ENCODE data around the gene ZFHX2. TPM values are rescaled to one million over a fixed set of nuclear protein-coding genes. Genes with fewer than 3 reads are reported as not detected.
A peak's percentile ranks its signal among the peaks of the same experiment; 100 is the strongest.

Gene ZFHX2
- total and polyA plus RNA-seq, 2 of the 13 experiments (the other 11 are each of a cell fraction or from before 2014, with no cell fraction given): 0.17 to 0.44 TPM

DNA sequence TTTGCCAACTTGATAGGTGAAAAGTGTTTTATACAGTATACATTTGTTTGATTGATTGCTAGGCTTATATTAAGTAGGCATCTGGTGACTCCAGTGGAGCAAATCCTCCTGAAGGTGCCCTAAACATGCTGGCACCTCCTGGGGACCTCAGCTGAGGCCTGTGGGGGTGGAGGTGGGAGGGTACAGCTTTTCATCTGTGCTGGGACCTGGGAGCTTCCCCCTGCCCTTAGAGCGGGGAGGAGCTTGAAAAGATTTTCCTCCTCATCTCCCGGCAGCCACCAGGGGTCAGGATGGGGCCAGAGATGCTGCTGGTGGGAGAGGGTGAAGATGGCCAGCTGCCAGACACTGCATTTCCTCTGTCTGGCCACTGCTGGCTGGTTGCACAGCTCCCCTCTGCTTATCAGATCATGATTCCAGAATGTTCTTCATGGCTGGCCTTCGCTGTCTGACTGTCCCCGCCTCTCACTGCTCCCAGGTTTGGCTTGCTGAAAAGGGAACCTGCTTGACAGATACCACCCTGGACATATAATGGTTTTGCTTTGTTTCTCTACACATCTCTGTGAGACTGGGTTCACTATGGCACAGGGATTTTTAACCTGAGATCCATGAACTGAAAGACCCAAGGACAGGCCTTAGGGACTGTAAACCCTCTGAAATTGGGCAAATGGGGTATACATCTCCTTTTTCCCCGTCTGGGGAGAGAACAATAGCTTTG is 37.5 kb upstream of the ZFHX2 start (continued):
- TF ChIP-seq, protein P1, sequence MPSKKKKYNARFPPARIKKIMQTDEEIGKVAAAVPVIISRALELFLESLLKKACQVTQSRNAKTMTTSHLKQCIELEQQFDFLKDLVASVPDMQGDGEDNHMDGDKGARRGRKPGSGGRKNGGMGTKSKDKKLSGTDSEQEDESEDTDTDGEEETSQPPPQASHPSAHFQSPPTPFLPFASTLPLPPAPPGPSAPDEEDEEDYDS (CRISPR knock-in tag; IDR thresholded peaks at IDR 0.05): peak; percentile 82
- TF ChIP-seq FOXJ3 (CRISPR knock-in tag; IDR thresholded peaks at IDR 0.05; ENCODE audit: borderline replicate concordance): no peak; the same call in 1 of the 2 replicates
- no peak for TF ChIP-seq IKZF4 (CRISPR knock-in tag; IDR thresholded peaks at IDR 0.05; ENCODE audit: borderline replicate concordance, low read depth, not compliant biosample characterization)
- no peak for TF ChIP-seq ZNF383 (CRISPR knock-in tag; IDR thresholded peaks at IDR 0.05; ENCODE audit: borderline replicate concordance)
- TF ChIP-seq, protein P2, sequence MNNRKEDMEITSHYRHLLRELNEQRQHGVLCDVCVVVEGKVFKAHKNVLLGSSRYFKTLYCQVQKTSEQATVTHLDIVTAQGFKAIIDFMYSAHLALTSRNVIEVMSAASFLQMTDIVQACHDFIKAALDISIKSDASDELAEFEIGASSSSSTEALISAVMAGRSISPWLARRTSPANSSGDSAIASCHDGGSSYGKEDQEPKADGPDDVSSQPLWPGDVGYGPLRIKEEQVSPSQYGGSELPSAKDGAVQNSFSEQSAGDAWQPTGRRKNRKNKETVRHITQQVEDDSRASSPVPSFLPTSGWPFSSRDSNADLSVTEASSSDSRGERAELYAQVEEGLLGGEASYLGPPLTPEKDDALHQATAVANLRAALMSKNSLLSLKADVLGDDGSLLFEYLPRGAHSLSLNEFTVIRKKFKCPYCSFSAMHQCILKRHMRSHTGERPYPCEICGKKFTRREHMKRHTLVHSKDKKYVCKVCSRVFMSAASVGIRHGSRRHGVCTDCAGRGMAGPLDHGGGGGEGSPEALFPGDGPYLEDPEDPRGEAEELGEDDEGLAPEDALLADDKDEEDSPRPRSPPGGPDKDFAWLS (CRISPR knock-in tag; IDR thresholded peaks at IDR 0.05; ENCODE audit: borderline replicate concordance): peak; percentile 56; the same call in 1 of the 2 replicates
- peak; percentile 53 for TF ChIP-seq RBM39 (IDR thresholded peaks at IDR 0.05; ENCODE audit: low read depth, low read length, poor library complexity, severe bottlenecking)
- TF ChIP-seq THAP11 (CRISPR knock-in tag; IDR thresholded peaks at IDR 0.05): peak; percentile 87
- TF ChIP-seq, protein P3, sequence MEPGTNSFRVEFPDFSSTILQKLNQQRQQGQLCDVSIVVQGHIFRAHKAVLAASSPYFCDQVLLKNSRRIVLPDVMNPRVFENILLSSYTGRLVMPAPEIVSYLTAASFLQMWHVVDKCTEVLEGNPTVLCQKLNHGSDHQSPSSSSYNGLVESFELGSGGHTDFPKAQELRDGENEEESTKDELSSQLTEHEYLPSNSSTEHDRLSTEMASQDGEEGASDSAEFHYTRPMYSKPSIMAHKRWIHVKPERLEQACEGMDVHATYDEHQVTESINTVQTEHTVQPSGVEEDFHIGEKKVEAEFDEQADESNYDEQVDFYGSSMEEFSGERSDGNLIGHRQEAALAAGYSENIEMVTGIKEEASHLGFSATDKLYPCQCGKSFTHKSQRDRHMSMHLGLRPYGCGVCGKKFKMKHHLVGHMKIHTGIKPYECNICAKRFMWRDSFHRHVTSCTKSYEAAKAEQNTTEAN (CRISPR knock-in tag; conservative IDR thresholded peaks at IDR 0.05): peak; percentile 88
- TF ChIP-seq, protein P4, sequence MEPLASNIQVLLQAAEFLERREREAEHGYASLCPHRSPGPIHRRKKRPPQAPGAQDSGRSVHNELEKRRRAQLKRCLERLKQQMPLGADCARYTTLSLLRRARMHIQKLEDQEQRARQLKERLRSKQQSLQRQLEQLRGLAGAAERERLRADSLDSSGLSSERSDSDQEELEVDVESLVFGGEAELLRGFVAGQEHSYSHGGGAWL (CRISPR knock-in tag; IDR thresholded peaks at IDR 0.05): peak; percentile 93
- TF ChIP-seq, protein P5, sequence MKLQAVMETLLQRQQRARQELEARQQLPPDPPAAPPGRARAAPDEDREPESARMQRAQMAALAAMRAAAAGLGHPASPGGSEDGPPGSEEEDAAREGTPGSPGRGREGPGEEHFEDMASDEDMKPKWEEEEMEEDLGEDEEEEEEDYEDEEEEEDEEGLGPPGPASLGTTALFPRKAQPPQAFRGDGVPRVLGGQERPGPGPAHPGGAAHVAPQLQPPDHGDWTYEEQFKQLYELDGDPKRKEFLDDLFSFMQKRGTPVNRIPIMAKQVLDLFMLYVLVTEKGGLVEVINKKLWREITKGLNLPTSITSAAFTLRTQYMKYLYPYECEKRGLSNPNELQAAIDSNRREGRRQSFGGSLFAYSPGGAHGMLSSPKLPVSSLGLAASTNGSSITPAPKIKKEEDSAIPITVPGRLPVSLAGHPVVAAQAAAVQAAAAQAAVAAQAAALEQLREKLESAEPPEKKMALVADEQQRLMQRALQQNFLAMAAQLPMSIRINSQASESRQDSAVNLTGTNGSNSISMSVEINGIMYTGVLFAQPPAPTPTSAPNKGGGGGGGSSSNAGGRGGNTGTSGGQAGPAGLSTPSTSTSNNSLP (IDR thresholded peaks at IDR 0.05; ENCODE audit: low read depth, low read length): peak; percentile 95
- no peak for TF ChIP-seq ZNF446 (CRISPR knock-in tag; IDR thresholded peaks at IDR 0.05)
- TF ChIP-seq, protein P6, sequence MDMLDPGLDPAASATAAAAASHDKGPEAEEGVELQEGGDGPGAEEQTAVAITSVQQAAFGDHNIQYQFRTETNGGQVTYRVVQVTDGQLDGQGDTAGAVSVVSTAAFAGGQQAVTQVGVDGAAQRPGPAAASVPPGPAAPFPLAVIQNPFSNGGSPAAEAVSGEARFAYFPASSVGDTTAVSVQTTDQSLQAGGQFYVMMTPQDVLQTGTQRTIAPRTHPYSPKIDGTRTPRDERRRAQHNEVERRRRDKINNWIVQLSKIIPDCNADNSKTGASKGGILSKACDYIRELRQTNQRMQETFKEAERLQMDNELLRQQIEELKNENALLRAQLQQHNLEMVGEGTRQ (IDR thresholded peaks at IDR 0.05; ENCODE audit: low read depth, low read length): peak; percentile 32; the same call in 1 of the 2 replicates
- TF ChIP-seq, protein P6 (CRISPR knock-in tag; IDR thresholded peaks at IDR 0.05; ENCODE audit: borderline replicate concordance): no peak
- peak; percentile 69; the same call in 1 of the 2 replicates for TF ChIP-seq SP4 (CRISPR knock-in tag; IDR thresholded peaks at IDR 0.05)
- no peak for TF ChIP-seq SOX13 (IDR thresholded peaks at IDR 0.05)
- peak in 1 of 2 experiments; percentile 86; a peak in 3 of 4 replicates for TF ChIP-seq SOX13 (CRISPR knock-in tag; conservative IDR thresholded peaks at IDR 0.05 in 1 of 2, IDR thresholded peaks at IDR 0.05 in 1 of 2)
- TF ChIP-seq ZNF577 (CRISPR knock-in tag; IDR thresholded peaks at IDR 0.05; ENCODE audit: borderline replicate concordance, low read depth): peak; percentile 85; the same call in 1 of the 2 replicates
- TF ChIP-seq SMAD9 (CRISPR knock-in tag; IDR thresholded peaks at IDR 0.05): peak; percentile 91; the same call in 1 of the 2 replicates
- no peak for TF ChIP-seq CHCHD3 (CRISPR knock-in tag; IDR thresholded peaks at IDR 0.05)
- TF ChIP-seq TGIF2 (CRISPR knock-in tag; IDR thresholded peaks at IDR 0.05): no peak
- TF ChIP-seq SIN3B (IDR thresholded peaks at IDR 0.05; ENCODE audit: low read length): peak; percentile 78; the same call in 1 of the 2 replicates

Measured in HepG2 (cell line).